DOHH2 (cell line): ENCODE data around the gene SEMA4C.
"Not testable (repeated sequence)": the region's sequence is repeated elsewhere in the genome, so short reads cannot be mapped to it uniquely, and the experiment has no call there.

Experiments used
- CTCF ChIP-seq: fragments of 200-600 bp; sonication (generic); IDR thresholded peaks from one replicate; pipeline ENCODE4 v1.5.1; 2014; ENCODE audit warnings: antibody characterized with exemption, mild to moderate bottlenecking, low read depth, low read length; ENCODE audit not compliant: poor library complexity, severe bottlenecking
- EZH2phosphoT487 ChIP-seq: fragments of 200-600 bp; sonication (generic); IDR thresholded peaks from 2 replicates; pipeline ENCODE4 v1.6.1; 2017; ENCODE audit warnings: borderline replicate concordance, mild to moderate bottlenecking, antibody characterized with exemption, low read length, moderate library complexity, mixed read lengths

- TF ChIP-seq CTCF, EZH2phosphoT487: not testable (repeated sequence)
Observed at GRCh38 chr2:96889502-96889901, 19.6 kb upstream of the SEMA4C start.
